H9 (cell line): ENCODE results near the gene MARS1. TPM values are rescaled to one million over a fixed set of nuclear protein-coding genes. Genes with fewer than 3 reads are reported as not detected.

ENCODE experiments used
- DNase-seq: peaks from one replicate; pipeline ENCODE4 v3.0.0-alpha.2; 2017
- H2AFZ ChIP-seq: one replicate; pipeline ENCODE4 v1.6.1; 2013; ENCODE audit warnings: mild to moderate bottlenecking, low read length, control low read depth, moderate library complexity
- H2AK5ac ChIP-seq: 2 replicates; pipeline ENCODE4 v1.6.1; 2013; ENCODE audit warnings: low read length, control low read depth, mixed read lengths; ENCODE audit not compliant: insufficient read length
- H2BK120ac ChIP-seq: one replicate; pipeline ENCODE4 v1.6.1; 2013; ENCODE audit warnings: low read depth, mild to moderate bottlenecking, low read length, control low read depth, inconsistent platforms; ENCODE audit not compliant: poor library complexity, severe bottlenecking
- H2BK12ac ChIP-seq: 2 replicates; pipeline ENCODE4 v1.6.1; 2013; ENCODE audit warnings: low read length, control low read depth, mixed read lengths, low read depth; ENCODE audit not compliant: insufficient read length
- H2BK15ac ChIP-seq: 2 replicates; pipeline ENCODE4 v1.6.1; 2013; ENCODE audit warnings: low read depth, low read length, control low read depth
- H2BK20ac ChIP-seq: one replicate; pipeline ENCODE4 v1.6.1; 2013; ENCODE audit warnings: low read depth, mild to moderate bottlenecking, low read length, control low read depth, inconsistent platforms; ENCODE audit not compliant: poor library complexity, severe bottlenecking
- H2BK5ac ChIP-seq: 2 replicates; pipeline ENCODE4 v1.6.1; 2013; ENCODE audit warnings: low read length, control low read depth, mixed read lengths; ENCODE audit not compliant: insufficient read length
- H3K14ac ChIP-seq: 2 replicates; pipeline ENCODE4 v1.6.1; 2013; ENCODE audit warnings: low read length, control low read depth; ENCODE audit not compliant: insufficient read depth
- H3K18ac ChIP-seq: 2 replicates; pipeline ENCODE4 v1.6.1; 2013; ENCODE audit warnings: low read depth, mild to moderate bottlenecking, mixed read lengths, low read length, control low read depth; ENCODE audit not compliant: insufficient read length
- H3K23ac ChIP-seq: 2 replicates; pipeline ENCODE4 v1.6.1; 2013; ENCODE audit warnings: low read length, control low read depth, mixed read lengths, low read depth; ENCODE audit not compliant: insufficient read length
- H3K23me2 ChIP-seq: 2 replicates; pipeline ENCODE4 v1.6.1; 2013; ENCODE audit warnings: low read depth, mild to moderate bottlenecking, mixed read lengths, low read length, control low read depth; ENCODE audit not compliant: insufficient read length, poor library complexity, severe bottlenecking
- H3K27ac ChIP-seq: 2 replicates; pipeline ENCODE4 v1.5.1; 2013; ENCODE audit warnings: low read length, control low read depth, mixed read lengths, low read depth; ENCODE audit not compliant: insufficient read length
- H3K27me3 ChIP-seq: 2 replicates; pipeline ENCODE4 v1.6.1; 2013; ENCODE audit warnings: low read length, control low read depth, inconsistent platforms; ENCODE audit not compliant: insufficient read depth
- H3K4ac ChIP-seq: 2 replicates; pipeline ENCODE4 v1.6.1; 2013; ENCODE audit warnings: low read depth, mild to moderate bottlenecking, control low read depth, inconsistent platforms, low read length, moderate library complexity
- H3K4me1 ChIP-seq: 2 replicates; pipeline ENCODE4 v1.6.1; 2013; ENCODE audit warnings: low read length, control low read depth, inconsistent platforms; ENCODE audit not compliant: insufficient read depth
- H3K4me2 ChIP-seq: 2 replicates; pipeline ENCODE4 v1.6.1; 2013; ENCODE audit warnings: low read length, control low read depth, mixed read lengths; ENCODE audit not compliant: insufficient read length, insufficient read depth
- H3K56ac ChIP-seq: 2 replicates; pipeline ENCODE4 v1.6.1; 2013; ENCODE audit warnings: low read depth, mild to moderate bottlenecking, mixed read lengths, low read length, control low read depth; ENCODE audit not compliant: insufficient read length
- H3K79me1 ChIP-seq: 2 replicates; pipeline ENCODE4 v1.6.1; 2013; ENCODE audit warnings: low read depth, mild to moderate bottlenecking, moderate library complexity, low read length, control low read depth, inconsistent platforms; ENCODE audit not compliant: insufficient read depth, poor library complexity, severe bottlenecking
- H3K79me2 ChIP-seq: 2 replicates; pipeline ENCODE4 v1.6.1; 2013; ENCODE audit warnings: low read length, control low read depth, inconsistent platforms; ENCODE audit not compliant: insufficient read depth
- H3K9ac ChIP-seq: 2 replicates; pipeline ENCODE4 v1.6.1; 2013; ENCODE audit warnings: low read length, control low read depth, mixed read lengths; ENCODE audit not compliant: insufficient read length; ENCODE audit errors: extremely low read depth
- H3K9me3 ChIP-seq: one replicate; pipeline ENCODE4 v1.6.1; 2013; ENCODE audit warnings: low read depth, low read length, inconsistent platforms; ENCODE audit not compliant: control insufficient read depth
- H3T11ph ChIP-seq: one replicate; pipeline ENCODE4 v1.6.1; 2013; ENCODE audit warnings: mild to moderate bottlenecking, low read length, control low read depth, inconsistent platforms
- H4K20me1 ChIP-seq: one replicate; pipeline ENCODE4 v1.6.1; 2013; ENCODE audit not compliant: control insufficient read depth, insufficient read length, insufficient read depth
- H4K5ac ChIP-seq: 2 replicates; pipeline ENCODE4 v1.6.1; 2013; ENCODE audit warnings: low read depth, mild to moderate bottlenecking, mixed read lengths, low read length, control low read depth; ENCODE audit not compliant: insufficient read length
- H4K8ac ChIP-seq: replicated peaks from 2 replicates; pipeline ENCODE4 v1.6.1; 2013; ENCODE audit warnings: low read length, control low read depth, mixed read lengths, low read depth; ENCODE audit not compliant: insufficient read length
- H4K91ac ChIP-seq: 2 replicates; pipeline ENCODE4 v1.6.1; 2013; ENCODE audit warnings: low read depth, mild to moderate bottlenecking, moderate library complexity, mixed read lengths, low read length, control low read depth; ENCODE audit not compliant: insufficient read length
- H3K27ac Mint-ChIP-seq, 3 experiments: 2 replicates in 2 of 3; 3 replicates in 1 of 3; pipeline ENCODE4 v1.8.0; 2020 to 2021; ENCODE audit warnings: mixed read lengths in 3 of 3, mild to moderate bottlenecking in 1 of 3, moderate library complexity in 1 of 3
- H3K27me3 Mint-ChIP-seq: 2 replicates; pipeline ENCODE4 v1.8.0; 2021; ENCODE audit warnings: low read depth, mild to moderate bottlenecking, moderate library complexity, mixed read lengths
- H3K36me3 Mint-ChIP-seq, 3 experiments: 2 replicates in 2 of 3; 3 replicates in 1 of 3; pipeline ENCODE4 v1.8.0; 2020 to 2021; ENCODE audit warnings: low read depth in 3 of 3, mixed read lengths in 3 of 3; ENCODE audit not compliant: insufficient read depth in 1 of 3
- H3K4me1 Mint-ChIP-seq, 2 experiments: 2 replicates each; pipeline ENCODE4 v1.8.0; 2020; ENCODE audit warnings: mixed read lengths in 2 of 2
- H3K4me3 Mint-ChIP-seq, 2 experiments: 2 replicates in 1 of 2; 3 replicates in 1 of 2; pipeline ENCODE4 v1.8.0; 2020 to 2021; ENCODE audit warnings: mild to moderate bottlenecking in 2 of 2, mixed read lengths in 2 of 2, moderate library complexity in 1 of 2
- H3K9me3 Mint-ChIP-seq, 2 experiments: 2 replicates in 1 of 2; 3 replicates in 1 of 2; pipeline ENCODE4 v1.8.0; 2020; ENCODE audit warnings: mild to moderate bottlenecking in 2 of 2, mixed read lengths in 2 of 2, moderate library complexity in 1 of 2
- WGBS: extraction: QIAGEN DNeasy Blood & Tissue Kit; methylation state at CpG from one replicate; pipeline ENCODE4 v1.1.7; 2013; ENCODE audit warnings: missing lambda C conversion rate, low lambda C conversion rate, mixed read lengths; ENCODE audit not compliant: insufficient read length; ENCODE audit errors: extremely low coverage; 5-methylcytosine and 5-hydroxymethylcytosine counted together
- total RNA-seq: library from RNA; stranded (reverse); gene quantifications from 2 replicates; pipeline ENCODE4 v1.2.1, GENCODE V29; 2021
- TF ChIP-seq, protein P1 (sequence below): fragments of 200-600 bp; sonication (generic); conservative IDR thresholded peaks from 3 replicates; pipeline ENCODE4 v1.8.0; 2021; ENCODE audit warnings: antibody characterized with exemption, mild to moderate bottlenecking

Gene MARS1
- total RNA-seq, 1 experiment from 2014 or later: 368 TPM

DNA sequence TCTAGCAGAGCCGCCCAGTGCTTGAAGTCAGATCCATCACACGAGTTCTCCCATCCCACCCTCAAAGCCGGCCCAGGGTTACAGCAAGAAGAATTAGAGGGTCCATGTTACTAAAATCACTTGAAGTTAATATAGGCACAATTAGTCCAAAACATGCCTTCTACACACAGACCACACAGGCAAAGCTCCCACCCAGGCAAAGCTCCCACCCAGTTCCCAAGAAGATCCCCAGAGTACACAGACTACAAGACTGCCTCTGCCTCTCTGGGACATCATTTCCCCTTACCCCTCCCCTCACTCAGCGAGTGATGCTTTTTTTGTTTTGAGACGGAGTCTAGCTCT lies 25.0 kb upstream of the MARS1 start:
- Histone ChIP-seq H4K20me1 (no peaks in the 10 kb centered on the region), H3K23ac (no peak overlapping the region), H3K79me1 (no peaks in the 10 kb centered on the region), H2BK15ac (no peak overlapping the region), H2BK12ac (no peak overlapping the region), H3K9me3 (no peaks in the 10 kb centered on the region), H3K27me3 (no peaks in the 10 kb centered on the region), H3K27ac (no peak overlapping the region), H2BK5ac (no peak overlapping the region), H2BK120ac (no peak overlapping the region), H2AK5ac (no peak overlapping the region), H3K18ac (no peak overlapping the region), H3K23me2 (peaks cover 19% of the 10 kb centered on the region), H4K8ac (no peak overlapping the region), H4K5ac (no peak overlapping the region), H2AFZ (no peak overlapping the region), H3K56ac (no peak overlapping the region), H3K4me2 (peak overlapping the region; percentile 63), H3K9ac (no peak overlapping the region), H3K79me2 (no peaks in the 10 kb centered on the region), H3K4me1 (no peaks in the 10 kb centered on the region), H3T11ph (no peak overlapping the region), H4K91ac (no peak overlapping the region), H3K14ac (no peak overlapping the region), H3K4ac (no peak overlapping the region), H2BK20ac (no peak overlapping the region)
- H3K27ac Mint-ChIP-seq: peak overlapping the region in 1 of 3 experiments; percentile 92; a peak in 1 of 7 replicates
- H3K9me3 Mint-ChIP-seq: no peaks in the 10 kb centered on the region
- no peak for DNase-seq
- TF ChIP-seq, protein P1, sequence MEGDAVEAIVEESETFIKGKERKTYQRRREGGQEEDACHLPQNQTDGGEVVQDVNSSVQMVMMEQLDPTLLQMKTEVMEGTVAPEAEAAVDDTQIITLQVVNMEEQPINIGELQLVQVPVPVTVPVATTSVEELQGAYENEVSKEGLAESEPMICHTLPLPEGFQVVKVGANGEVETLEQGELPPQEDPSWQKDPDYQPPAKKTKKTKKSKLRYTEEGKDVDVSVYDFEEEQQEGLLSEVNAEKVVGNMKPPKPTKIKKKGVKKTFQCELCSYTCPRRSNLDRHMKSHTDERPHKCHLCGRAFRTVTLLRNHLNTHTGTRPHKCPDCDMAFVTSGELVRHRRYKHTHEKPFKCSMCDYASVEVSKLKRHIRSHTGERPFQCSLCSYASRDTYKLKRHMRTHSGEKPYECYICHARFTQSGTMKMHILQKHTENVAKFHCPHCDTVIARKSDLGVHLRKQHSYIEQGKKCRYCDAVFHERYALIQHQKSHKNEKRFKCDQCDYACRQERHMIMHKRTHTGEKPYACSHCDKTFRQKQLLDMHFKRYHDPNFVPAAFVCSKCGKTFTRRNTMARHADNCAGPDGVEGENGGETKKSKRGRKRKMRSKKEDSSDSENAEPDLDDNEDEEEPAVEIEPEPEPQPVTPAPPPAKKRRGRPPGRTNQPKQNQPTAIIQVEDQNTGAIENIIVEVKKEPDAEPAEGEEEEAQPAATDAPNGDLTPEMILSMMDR: no peak
- peaks cover 35% of the 10 kb centered on the region for H3K27me3 Mint-ChIP-seq
- H3K4me3 Mint-ChIP-seq: peak overlapping the region; percentile 69 to 84
- H3K4me1 Mint-ChIP-seq: peaks cover 22 to 24% of the 10 kb centered on the region in 2 experiments
- H3K36me3 Mint-ChIP-seq: peaks cover 0 to 26% (median 14%) of the 10 kb centered on the region in 3 experiments; a peak in 6 of 7 replicates
- no CpG with 5 or more reads among the region's 5 CpGs for WGBS
